Glomerular endothelial cell (primary cell): ENCODE measurements around the gene CHMP4B. TPM values are rescaled to one million over a fixed set of nuclear protein-coding genes. Genes with fewer than 3 reads are reported as not detected.

Experiments
- DNase-seq: peaks from one replicate; pipeline ENCODE4 v3.0.0-alpha.2; 2011; ENCODE audit warnings: low read depth, low spot score; ENCODE audit errors: extremely low read depth
- total RNA-seq: library from RNA; depleted of rRNA; stranded (reverse); fragments of >200 nt; gene quantifications from 2 replicates; pipeline ENCODE4 v1.2.3, GENCODE V29; 2015

Gene CHMP4B
- total RNA-seq, 1 donor from 2014 or later: 119 TPM

DNA sequence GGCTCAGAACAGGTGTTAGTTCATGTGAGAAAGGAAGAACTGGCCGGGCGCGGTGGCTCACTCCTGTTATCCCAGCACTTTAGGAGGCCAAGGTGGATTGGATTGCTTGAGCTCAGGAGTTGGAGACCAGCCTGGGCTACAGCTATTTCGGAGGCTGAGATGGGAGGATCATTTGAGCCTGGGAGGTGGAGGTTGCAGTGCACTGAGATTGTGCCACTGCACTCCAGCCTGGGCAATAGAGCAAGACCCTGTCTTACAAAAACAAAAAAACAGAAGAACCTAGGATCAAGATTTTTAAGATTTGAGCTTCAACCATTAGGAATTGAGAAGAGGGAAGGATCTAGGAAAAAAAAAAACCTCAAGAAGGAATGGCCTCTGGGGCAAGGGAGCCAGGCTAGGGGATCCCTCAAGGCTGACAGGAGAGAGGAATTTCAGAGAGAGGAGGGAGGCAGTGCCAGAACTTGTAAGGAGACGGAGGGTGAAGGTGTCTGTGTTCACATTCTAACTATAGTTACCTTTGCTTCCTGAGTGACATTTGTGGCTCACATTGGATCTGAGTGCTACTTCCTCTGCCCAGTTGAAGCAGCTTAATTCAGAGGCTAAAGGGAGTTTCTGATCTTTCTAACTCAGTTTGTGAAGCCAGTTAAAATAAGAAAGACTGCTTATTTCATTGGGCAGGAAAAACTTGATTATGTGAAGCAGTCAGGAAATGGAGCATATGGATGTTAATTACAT is 26.1 kb downstream of the CHMP4B start:
- DNase-seq: no peak

DNA sequence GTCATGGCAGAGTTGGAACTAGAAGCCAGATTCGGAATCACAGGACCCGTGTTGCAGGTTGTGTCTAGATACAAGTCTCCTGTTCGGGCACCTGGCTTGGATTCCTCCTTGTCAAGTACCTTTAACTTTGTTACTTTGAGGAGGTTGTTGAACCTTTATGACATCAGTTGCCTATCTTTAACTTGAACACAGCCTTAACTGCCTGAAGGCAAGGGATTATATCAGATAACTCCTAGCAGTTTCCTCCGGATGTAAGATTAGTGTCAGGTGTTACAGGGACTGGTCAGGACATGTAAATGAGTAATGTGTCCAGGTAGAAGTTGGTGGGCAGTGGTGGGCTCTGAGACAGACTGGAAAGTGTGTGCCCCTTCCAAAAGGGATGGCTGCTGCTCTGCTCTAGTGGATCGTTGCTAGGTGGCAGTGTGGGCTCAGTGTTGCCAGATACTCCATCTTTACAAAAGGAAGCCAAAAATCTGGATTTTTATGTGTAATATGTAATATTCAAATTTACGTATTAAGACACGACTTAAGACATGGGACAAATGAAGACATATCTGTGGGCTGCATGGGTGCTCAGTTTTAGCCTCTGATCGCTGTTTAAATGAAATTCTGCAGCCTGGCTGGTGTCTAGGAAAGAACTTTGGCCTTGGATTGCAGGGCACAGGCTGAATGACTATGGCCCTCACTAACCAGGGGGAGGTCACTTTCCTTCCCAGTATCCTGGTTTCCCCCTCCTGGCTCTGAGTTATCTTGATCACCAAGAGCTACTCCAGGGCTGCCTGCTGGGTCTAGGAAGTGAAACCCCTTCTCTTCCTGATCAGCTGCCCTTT is 27.1 kb downstream of the CHMP4B start:
- DNase-seq: no peak

DNA sequence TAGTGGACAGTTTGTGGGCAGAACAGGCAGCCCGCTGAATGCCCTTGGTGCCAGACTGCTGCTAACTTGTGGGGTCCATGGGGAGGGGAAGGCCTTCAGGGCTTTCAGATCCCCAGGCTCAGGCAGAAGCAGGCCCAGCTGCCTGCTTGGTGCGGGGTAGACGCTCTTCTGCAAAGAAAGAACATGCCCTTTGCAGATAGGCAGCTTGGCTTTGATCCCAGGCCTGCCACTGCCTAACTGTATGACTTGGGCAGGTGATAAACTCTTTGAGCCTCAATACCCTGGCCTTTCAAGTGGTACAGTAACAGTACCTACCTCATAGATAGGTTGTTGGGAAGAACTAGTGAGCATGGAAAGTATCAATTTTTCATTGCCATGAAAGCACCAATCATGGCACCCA is 28.4 kb downstream of the CHMP4B start:
- no peak for DNase-seq

DNA sequence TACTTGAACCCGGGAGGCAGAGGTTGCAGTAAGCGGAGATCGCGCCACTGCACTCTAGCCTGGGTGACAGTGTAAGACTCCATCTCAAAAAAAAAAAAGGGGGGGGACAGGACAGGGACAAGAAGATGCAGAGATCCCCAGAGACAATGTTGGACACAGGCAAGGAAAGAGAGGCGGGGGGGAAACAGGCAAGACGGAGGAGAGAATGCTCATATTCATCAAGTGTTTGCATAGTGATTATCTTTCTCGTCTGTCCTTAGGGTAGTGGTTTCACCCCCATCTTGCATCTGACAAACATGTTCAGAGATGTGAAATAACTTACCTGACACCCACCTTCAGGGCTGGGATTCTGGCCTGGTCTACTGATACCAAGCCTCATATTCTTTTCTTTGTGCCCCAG is 29.0 kb downstream of the CHMP4B start:
- DNase-seq: no peak

DNA sequence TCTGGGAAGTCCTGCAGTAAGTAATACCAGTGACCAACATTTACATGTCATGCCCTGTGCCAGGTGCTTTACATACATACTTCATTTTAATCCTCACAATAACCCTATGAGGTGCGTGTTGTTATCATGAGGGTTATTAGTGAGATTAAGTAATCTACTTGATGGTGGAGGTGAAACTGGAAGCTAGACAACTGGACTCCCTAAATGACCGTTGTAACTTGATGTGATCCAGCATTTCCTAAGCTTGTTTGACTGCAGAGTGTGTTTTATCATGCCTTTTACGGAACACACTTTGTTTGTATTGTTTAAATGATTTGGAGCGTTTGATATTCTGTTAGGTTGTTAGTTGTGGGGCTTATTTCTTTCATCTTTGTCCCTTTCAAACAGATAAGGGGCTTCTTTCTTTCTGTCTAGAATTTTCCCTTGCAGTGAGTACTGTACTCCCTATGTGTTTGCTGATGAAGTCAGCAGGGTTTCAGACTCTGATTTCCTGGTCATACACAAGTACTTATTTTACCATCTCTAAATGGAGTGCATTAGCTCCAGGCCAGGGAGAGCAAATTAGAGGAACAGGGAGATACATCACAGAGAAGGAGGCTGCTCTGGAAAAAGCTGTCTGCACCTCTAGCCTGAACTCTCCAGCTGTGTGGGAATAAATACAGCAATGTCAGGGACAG is 29.7 kb downstream of the CHMP4B start:
- no peak for DNase-seq

DNA sequence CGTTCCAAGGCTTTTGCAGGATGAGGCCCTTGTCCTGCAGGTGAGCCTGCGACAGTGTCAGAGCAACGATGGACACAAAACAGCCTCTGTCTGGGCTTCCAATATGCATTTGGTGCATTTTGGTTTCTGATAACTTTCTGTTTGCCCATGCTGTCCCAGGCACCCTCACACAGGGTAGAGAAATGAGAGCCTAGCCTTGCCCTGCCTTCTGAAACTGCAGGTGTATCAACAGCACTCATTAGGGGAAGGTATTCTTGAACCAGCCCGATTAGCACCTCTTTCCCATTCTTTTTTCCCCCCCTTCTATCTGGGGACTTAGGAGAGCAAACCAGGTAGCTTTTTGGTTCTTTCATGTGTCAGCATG is 30.3 kb downstream of the CHMP4B start:
- no peak for DNase-seq

DNA sequence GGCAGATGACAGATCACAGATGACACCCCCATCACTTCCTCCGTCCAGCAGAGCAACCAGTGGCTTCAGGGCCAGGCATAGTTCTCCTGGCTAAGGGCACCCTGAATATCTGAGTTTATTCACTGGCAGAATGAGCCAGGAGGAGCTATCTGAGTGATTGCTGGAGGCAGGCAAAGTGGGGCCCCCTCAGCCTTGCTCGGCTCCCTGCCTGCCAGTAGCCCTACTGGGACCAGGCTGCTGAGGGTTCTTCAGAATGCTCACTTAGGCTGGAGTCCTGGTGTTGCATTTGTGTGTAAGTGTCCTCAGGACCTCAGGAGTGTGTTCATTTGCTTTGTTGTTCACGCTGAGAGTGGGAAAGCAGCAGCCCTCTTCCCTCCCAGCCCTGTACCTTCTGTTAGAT is 31.2 kb downstream of the CHMP4B start:
- DNase-seq: no peak

DNA sequence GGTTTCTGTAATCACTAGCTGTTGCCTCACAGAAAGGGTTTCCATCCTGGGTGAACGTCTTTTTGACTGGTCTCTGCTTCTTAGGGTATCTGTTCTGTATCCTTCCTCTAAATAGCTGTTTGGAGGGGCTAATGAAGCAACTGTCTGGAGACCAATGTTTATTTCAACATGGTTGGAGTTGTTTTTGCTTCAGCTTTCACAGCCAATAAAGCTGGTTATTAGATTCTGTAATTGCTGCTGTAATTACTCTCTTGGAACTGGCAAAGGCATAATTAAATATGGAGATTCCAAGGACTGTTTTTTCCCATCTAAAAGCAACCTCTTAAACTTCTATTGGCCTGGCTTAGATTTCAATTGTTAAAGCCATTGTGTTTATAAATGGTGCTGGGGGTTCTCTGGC is 31.9 kb downstream of the CHMP4B start:
- no peak for DNase-seq

DNA sequence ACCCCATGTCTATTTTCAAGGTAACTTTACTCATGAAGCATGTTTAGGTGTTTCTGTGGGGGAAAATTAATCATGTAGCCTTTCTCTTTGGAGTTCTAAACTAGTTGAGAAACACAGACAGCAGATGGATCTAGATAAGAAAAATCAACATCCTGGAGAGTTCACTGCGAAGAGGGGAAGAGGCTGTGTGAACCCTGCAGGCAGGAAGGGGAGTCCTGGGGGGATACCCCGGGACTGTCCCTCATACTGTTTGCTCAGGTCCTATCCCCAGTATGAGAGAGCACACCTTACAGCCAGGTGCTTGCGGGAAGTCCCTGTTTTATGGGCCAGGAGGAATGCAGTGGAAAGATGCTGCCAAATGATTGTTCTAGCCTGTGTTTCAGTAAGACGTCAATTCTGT is 32.7 kb downstream of the CHMP4B start:
- DNase-seq: no peak

DNA sequence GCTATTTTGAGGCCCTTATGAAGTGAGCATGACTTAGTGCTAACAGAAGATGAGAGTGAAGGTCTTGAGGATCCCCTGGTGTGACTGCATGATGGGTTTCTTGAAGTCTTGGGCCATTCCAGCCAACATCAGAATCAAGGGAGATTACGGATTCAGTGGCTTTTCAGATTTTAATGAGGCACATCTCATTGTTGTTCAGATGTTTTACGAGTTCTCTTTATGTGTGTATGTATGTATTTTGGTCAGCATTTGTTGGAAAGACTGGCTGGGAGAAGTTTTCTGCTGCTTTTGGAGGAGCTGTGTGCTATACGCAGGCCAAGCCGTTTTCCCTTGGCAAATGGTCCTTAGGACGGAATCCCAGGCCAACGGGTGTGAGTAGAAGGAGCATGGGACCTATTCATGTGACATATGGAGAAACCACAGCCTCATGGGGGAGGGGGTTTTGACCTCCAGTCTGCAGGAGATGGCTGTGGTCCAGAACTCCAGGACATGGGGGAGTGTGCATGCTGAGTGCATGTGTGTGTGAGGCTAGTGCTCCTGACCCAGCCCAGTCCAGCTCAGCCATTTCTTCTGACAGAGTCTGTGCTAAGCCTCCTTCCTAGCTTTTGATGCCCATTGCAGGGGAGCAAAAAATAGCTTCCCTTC is 35.3 kb downstream of the CHMP4B start:
- DNase-seq: no peak

DNA sequence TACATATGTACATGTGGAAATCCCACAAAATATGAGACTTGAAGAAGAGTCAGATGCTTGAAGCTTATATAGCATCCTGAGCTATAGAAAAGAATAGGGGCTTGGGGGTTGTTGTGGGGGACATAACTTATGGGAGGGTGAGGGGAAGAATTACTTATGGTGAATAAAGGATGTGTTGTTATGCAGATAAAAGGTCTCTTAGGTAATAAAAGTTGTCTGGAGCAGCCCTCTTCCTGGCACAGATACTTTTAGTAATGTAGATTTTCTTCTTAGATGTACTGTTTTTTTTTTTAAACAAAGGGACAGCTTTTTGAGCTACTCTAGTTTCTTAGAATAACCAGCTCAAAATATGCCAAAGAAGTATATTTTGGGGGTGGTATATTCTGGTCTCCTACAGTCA is 35.9 kb downstream of the CHMP4B start:
- DNase-seq: no peak

DNA sequence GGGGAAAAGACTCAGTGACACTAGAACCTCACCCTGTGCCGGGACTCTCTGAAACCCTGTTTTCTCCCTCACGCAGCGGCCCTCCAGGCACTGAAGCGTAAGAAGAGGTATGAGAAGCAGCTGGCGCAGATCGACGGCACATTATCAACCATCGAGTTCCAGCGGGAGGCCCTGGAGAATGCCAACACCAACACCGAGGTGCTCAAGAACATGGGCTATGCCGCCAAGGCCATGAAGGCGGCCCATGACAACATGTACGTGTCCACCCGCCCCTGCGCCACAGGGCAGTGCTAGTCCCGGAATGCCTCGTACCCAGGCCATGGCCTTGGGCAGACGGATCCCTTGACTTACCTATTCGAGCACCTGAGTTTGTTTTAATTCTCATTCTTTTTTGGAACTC is 37.2 kb downstream of the CHMP4B start:
- DNase-seq: no peak

DNA sequence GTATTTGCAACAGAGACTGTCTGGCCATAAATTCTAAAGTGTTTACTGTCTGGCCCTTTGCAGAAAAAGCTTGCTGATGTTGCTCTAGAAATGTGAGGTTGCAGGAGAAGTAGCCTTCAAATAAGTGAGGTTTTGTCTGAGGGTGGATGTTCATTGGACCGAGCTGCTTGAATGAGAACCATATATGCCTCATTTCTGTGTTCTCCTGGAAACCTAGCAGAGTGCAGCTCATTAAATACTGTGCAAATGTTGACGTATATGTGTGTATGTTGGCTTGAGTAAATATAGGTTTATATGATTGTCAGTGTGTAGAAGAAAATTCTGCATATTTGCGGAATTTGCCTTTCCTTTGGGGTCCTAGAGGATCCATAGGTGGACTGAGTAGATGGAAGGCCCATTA is 39.0 kb downstream of the CHMP4B start:
- no peak for DNase-seq

DNA sequence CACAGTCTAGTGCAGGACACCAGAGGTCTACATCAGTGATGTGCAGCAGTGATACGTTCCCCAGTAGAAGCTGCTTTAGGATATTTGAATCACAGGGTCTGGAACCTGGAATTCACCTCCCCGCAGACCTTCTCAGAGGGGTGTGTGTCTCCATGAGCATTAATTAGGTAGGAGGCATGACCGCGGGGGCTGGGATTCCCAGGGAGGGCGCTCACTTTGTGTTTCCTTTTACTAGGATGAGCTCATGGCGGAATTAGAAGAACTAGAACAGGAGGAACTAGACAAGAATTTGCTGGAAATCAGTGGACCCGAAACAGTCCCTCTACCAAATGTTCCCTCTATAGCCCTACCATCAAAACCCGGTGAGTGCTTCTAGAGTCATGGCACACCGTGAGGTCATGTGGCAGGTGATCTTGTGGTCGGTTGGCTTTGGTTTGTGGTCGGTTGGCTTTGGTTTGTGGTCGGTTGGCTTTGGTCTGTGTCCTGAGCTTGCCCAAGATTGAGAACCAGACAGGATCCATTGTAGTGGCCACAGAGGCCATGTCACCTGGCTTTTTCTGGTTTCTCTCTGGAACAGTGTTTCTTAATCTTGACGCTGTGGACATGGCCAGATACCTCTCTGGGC is 40.8 kb downstream of the CHMP4B start:
- DNase-seq: no peak

DNA sequence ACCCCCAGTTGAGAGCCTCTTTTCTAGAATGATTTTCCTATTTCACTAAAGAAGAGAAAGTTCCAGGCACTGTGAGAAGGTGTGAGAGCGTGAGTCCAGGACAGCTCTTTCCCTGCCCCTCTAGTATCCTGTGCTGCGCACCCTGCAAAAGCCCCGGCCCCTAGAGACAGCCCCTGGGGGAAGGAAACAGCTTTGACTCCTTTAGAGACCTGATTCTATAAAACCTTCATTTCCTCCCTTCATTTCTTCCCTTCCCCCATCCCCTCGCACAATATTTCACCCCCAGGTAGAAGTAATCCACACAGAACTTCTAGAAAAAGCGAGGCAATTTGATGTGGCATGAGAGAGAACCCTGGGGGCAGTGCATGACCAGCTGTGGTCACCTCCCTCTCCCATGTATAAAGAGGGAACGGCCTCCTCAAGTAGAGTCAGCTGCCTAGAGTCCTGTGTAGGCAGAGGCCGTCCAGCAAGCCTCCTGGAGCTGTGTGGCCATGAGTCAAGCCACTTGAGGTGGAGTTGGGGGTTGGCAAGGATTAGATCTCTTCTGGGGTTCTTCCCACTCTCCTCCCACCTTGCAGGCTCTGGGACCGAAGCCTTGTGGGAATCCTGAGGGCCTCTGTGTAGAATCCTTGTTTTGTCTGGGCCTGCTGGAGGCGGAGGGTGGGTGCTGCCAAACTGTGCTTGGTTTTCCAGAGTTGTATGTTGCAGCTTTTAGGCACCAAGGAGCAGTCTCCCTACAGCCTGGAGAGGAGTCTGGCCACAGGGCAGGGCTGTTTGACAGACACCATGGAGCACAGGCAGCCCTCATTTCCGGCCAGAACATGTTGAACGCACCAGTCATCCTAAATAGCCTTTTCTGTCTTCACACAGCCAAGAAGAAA is 41.7 kb downstream of the CHMP4B start:
- no peak for DNase-seq

DNA sequence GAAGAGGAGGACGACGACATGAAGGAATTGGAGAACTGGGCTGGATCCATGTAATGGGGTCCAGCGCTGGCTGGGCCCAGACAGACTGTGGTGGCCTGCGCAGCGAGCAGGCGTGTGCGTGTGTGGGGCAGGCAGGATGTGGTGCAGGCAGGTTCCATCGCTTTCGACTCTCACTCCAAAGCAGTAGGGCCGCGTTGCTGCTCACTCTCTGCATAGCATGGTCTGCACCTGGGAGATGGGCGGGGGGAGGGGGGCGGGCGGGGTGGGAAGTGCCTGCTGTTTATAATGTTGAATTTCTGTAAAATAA is 42.3 kb downstream of the CHMP4B start:
- no peak for DNase-seq

DNA sequence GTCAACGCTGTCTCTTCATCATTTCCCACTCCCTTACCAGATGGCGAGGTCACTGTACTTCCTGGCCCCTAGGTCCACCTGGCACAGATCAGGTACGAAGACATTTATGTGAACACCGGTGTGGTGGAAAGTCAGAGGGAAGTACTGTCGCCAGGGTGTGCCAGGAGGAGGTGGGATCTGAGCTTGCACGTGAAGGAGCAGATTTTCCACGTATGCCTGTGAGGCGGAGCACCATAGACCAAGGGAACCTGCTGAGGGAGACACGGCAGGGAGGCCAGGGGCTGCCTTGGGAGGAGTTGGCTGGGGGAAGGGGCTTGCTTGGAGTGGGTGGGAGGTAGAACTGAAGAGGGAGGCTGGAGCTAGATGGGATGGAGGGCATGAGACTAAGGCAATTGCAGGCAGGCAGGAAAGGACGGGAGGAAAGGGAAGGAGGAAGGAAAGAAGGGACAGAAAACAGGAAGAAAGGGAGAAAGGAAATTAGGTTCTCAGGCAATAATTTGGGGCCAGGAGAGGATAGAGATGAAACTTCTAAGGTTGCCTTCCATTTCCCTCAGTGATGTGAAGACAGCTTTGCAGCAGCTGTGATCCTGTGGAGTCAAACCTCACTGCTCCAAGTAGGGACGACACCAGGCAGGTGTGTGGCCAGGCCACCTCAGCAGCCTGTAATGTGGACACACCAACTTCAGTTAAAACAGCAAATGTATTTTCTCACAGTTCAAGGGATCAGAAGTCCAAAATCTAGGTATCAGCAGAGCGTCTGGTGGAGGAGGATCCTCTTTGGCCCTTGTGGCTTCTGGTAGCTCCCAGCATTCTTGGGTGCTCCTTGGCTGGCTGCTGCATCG is 46.8 kb downstream of the CHMP4B start:
- DNase-seq: no peak

DNA sequence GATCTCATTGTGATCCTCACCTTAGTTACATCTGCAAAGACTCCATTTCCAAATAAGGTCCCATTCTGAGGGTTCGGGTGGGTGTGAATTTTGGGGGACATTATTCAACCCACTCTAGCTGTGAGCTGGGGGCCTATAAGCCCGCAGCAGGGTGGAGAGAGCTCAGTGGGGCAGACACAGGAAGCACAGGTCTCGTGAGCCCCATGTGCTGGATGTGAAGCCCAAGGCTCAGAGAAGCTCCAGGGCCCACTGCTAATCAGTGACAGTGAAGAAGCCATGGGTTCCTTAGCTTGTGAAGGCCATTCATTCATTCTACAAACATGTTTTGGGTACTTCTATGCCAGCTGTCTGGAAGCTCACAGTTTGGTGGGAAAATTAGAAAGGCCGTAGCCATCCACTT is 47.5 kb downstream of the CHMP4B start:
- no peak for DNase-seq

DNA sequence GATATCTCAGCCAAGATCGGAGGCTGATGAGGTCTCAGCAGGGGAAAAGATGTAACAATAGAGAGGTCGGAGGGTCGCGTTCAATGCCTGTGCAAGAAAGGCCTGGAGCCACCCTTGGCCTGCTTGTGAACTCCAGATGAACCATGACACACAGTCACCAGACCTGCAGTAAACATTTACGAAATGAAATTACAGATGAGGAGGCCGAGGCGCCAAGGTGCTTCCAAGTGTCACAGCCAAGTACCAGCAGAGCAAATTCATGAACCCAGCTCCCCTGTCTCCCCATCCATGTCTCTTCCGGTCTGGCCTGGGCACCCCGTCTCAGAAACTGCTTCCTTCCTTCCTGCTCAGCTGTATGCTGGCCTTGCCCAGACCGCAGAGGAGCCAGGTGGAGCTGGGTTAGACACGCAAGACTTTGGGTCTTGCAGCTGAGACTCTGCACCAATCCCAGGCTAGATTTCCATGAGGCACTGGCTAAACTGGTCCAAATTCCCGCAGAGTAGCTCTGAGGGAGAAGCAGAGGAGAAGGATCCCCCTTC is 48.1 kb downstream of the CHMP4B start:
- DNase-seq: peak; percentile 72
